GM19238 (cell line): Measurements from ENCODE around the gene FAM210B.
"Not testable (repeated sequence)": the region's sequence is repeated elsewhere in the genome, so short reads cannot be mapped to it uniquely, and the experiment has no call there.

ENCODE experiments used
- DNase-seq: peaks from one replicate; pipeline ENCODE4 v3.0.0; 2011; ENCODE audit warnings: low spot score; ENCODE audit not compliant: insufficient read length

The FAM210B gene

DNA sequence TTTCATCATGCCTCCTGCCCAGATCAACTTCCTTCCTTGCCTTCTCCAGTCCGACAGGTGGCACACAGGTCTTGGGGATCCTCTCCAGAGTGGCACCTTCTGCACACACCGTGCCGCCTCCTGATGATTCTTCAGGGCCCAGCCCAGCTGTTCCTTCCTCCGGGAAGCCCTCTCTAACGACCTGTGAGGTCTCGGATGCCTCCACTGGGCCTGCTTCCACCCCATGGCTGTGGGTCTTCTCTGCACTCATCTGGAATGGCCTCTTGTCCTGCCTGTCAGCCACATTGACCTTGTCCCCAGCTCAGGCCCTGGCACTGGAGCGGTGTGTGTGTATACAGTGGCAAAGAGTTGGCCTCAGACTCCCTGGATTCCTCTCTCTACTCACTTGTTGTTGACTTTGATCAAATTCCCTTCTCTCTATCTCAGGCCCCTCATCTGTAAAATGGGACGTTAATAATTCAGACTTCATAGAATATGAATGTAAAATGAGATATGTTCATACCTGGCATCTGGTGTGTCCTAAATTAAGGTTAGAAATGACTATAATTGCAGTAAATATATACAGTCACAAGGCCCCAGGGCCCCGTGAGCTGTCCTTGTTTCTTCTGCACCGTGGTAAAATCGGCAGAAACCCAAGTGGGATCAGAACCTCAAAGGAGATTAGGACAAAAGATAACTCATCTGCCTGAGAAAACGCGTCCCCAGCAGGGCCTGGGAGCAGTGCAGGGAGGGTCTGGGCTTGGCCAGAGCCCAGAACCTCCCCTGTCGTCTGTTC lies 1.5 kb downstream of the FAM210B start:
- DNase-seq, result no peak

DNA sequence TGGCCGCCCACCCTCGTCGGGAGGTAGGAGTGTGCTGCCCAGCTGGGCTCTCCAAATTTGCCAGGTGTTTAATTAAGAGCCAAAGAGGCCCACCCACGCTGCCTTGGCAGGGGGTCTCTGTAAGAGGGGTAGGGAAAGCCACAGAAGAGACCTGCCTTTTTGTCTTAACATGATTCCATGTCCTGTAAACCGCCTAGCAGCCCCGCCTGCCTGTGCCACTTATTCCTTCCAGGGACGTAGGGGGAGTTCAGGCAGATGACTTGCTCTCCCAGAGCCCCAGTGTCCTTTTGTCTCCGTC lies 2.1 kb downstream of the FAM210B start:
- DNase-seq, result no peak

DNA sequence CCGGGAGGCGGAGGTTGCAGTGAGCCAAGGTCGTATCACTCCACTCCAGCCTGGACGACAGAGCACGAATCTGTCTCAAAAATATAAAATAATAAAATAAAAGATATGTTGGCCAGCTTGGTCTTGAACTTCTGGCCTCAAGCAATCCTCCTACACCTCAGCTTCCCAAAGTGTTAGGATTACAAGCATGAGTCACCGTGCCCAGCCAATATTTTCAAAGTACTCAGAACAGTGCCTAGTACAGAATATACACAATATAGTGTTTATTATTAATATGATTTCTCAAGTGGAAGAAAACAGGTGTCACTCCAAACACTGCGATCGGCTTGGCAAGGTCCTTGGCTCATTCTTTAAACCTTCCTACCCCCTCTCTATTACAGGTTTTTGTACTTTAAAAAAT lies 3.1 kb downstream of the FAM210B start:
- no peak for DNase-seq

DNA sequence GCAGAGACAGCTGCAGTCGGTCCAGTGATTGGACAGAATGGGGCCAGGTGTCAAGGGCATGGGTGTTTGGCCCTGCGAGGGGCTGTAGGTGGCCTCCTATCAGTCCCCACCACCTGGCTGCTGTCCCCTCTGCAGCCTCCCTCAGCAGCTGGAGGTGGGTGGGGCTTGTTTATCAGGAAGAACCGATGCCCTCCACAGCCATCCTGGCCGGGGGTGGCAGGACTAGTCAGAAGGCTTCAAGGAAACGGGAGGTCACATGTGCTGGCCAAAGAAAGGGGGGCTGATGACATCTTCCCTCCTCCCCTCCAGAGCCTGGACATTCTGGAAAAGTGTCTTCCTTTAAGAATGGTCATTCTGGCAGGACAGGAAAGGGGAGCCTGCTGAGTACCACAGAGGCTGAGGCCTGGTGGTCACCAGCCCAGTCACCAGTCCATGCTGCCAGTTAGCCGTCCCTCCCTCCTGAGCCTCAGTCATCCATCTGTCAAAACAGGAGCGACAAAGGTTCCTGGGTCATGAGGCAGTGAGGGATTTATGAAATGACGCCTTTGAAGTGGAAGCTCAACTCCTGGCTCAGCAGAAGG lies 4.1 kb downstream of the FAM210B start:
- no peak for DNase-seq

DNA sequence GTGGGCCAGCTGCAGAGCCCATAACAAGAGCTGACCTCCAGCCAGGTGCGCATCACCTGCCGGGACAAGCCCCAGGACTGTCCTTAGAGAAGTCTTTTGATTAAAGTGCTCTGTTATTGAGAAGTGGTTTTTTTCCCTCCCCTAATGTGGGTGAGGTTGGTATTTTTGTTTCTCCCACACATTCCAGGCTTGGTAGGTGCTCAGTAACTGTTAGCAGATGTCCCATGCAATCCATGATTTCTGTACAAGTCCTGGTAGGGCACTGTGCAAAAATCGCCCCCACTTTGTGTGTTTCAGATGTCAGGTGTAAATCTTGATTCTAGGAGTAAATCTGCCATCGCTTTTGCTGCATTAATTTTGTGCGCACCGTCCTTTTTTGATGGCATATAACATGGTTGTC lies 4.7 kb downstream of the FAM210B start:
- no peak for DNase-seq

DNA sequence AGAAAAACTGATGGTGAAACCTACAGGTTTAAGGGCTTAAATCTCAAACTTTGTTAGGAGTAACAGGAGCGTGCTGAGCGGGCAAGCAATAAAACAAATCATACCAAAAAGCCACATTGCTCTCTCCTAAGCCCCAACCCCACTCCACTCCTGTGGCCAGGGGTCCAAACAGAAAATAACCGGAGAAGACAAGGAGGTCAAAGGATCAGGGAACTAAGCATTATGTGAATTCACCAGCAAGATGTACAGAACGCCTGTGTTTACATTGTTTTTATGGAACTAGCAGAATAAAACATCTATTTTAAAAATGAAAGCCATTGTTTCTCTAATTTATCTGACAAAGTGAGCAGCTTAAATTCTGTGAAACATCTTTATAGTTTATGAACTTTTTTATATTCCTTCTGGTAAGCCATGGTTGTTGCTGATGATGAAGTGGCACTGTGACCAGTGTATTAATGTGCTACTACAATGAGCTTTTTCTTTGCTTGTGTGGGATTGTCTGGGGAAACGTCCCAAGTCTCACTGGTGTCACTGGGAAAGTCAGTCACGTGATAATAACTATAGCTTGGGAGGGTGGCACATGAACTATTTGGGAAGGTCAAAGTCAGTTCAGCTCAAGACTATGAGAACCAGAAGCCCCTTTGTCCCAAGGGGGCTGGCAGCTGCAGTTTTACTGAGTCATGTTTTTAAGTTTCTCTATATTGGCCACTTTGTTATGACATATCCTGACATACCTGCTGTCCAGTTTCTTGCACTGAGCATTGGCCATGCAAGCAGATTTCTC lies 9.8 kb downstream of the FAM210B start:
- DNase-seq, result no peak

DNA sequence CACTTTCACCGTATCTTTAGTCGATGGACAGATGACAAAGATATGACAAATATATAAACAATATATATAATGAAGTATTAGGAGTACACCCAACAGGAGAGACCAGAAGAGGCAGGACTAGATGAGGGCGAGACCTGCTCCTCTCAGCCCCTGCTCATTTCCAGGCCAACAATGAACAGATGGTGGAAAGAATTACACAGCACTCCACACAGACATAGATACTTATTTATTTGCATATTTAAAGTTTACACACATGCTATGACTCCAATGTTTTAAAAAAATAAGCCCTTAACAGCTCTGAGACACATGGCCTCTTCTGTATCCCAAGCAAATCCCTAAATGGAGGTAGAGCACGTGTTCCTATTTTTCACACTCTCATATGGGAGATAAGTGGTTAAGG lies 10.4 kb downstream of the FAM210B start:
- no peak for DNase-seq

DNA sequence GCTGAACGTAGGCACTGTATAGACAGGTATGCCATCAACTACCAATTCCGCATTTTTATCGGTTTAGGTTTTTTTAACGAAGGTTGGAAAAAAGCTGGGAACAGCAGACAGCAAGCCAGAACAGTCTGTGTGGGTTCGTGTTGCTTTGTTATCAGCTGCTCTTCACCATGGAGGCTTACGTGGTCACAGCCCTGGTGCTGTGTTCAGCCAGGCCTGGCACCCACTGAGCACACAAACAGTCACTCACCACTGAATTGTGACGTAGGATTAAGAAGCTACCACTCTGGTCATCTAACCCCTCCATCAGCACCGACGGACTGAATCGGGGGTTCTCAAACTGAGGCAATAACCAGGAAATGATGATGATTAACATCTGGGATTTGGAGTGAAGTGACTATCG lies 13.2 kb downstream of the FAM210B start:
- no peak for DNase-seq

DNA sequence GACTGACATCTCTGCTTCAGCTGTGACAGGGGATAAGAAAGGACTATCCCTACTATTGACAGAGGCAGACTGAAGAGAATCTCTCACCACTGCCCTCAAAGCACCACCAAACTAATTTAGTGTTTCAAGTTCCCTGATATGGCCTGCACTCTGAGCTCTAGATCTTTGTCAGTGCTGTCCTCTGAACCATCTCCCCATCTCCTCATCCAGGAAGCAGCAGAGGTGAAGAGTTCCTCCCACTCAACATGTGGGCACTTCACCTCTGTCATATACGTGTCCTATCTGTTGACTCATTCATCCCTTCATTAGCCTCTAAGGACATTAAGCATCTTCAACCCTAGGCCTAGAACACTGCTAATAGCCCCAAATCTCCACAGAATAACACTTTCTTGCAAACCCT lies 14.1 kb downstream of the FAM210B start:
- no peak for DNase-seq

DNA sequence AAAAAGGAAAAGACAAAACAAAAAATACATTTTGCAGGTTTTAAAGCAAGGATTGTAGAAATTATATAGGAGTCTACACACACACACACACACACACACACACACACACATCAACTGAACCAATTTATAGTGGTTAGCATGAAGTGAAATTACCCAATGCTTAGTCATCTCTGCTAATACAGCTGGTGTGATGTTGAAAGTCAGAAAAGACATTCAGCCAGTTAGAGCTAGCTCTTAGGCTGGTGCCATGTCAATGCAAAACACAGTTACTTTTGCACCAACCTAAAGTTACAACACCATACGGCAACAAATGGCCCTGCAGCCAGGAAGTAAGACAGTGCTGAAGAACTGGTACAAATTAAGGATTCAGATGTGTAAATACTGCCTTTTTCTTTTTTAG lies 15.2 kb downstream of the FAM210B start:
- DNase-seq, result no peak

DNA sequence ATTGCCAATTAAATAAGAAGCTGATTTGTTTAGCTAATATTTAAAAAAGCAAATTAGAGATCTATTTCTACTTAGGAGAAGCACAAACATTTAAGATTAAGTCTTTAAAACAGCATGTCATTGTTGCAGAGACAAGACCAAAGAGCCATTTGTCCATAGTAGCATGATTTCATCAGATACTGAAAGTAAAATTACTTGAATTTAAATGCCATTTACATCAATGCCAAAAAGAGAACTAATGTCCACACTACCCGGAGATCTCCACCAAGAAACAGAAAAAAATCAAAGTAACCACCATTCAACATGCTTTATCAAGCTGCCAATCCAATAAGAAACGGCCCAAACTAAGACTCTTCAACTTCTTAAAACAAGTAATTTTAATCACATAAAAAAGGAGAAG lies 17.6 kb downstream of the FAM210B start:
- DNase-seq, result no peak

DNA sequence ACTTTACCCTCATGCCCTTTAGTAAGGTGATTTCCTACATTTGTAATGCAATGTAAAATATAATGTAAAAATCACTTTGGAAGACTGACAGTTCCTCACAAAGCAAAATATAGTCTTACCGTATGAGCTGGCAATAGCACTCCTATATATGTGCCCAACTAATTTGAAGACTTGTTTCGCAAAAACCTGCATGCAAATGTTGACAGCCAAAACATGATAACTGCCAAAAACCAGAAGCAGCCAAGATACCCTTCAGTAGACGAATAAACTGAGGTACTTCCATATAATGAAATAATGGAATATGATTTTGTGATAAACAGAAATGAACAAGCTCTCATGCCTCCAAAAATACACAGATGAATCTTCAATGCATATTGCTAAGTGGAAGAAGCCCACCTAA lies 19.6 kb downstream of the FAM210B start:
- no peak for DNase-seq

DNA sequence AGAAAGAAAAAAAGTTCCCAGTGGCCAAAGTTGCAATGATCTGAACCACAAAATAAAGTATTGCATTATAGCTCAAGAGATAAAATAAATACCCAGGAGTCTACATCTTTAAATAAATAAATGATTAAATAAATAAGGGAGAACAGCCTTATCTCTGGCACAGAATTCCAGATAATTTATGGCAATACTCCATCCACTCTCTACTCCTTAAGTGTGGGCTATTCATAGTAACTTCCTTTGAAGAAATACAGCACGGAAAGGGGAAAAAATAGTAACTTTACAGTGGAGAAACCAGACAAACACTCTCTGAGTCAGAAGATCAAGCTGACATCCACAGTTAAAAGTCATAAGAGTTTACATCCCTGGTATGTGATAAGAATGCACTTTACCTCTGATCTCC lies 21.6 kb downstream of the FAM210B start:
- no peak for DNase-seq

DNA sequence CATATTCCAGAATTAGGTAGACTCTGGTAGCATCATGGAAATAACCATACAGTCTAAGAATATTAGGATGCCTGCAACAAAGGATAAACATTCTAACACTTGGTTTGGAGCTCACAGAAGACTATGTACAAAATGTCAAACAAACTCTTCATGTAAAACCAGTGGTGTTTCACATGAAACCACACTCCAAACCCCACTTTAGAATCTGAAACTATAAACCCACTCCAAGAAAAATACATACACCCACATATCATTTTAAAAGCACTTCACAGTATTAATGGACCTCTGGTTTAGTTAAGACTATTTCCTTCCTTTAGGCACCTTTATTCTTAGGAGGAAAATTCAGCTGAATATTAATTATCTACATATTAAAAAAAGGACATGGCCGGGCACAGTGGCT lies 22.7 kb downstream of the FAM210B start:
- no peak for DNase-seq

DNA sequence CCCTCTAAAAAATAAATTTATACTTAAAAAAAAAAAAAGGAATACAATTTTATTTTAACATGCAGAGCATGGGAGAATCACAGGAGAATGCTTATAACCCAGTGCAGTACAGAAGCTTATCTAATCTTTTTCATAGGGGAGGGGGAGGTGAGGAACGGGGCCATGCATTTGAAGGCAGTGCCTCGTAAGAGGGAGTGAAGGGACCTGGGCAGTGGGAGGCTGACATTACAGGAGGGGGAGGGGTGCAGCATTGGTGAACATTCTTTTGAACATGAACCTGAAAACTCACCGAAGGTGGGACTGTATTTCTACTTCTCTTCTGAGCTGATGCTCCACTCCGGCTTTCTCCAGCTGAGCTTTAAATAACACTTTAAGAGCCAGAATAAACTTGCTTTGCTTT lies 23.9 kb downstream of the FAM210B start:
- DNase-seq, result no peak

DNA sequence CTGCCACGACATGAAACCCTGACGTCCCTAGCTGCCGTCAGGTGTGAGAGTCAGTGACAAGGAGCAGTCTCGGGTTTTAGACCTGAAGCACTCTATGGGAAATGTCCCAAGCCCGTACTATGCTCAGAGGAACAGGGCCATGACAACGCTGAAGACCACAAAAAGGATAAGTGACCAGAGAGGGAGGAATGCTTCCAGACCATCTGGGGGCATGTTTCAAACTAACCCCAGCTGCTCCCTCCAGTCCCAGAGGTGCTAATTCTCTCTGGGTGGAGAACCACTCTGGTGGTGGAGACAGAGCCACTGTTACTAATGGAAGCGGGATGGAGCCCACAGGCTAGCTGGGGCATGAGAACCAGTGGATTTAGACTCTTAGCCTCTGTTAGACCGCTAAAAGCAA lies 24.6 kb downstream of the FAM210B start:
- DNase-seq, result no peak

DNA sequence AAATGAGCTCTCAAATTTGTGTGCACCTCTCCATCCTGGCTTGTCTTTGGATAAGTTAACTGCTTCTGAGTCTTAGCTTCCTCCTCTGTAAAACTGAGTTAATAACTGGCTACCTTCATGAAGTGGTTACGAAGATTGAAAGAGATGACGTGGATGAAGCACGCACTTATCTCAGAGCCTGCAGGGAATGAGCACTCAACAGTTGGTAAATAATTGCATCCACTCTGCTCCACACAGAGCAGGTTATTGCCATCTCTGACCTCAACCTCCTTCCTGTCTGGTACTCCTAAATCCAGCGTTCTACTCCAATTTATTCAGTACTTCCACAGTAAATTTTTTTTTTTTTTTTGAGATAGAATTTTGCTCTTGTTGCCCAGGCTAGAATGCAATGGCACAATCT lies 26.4 kb downstream of the FAM210B start:
- no peak for DNase-seq

DNA sequence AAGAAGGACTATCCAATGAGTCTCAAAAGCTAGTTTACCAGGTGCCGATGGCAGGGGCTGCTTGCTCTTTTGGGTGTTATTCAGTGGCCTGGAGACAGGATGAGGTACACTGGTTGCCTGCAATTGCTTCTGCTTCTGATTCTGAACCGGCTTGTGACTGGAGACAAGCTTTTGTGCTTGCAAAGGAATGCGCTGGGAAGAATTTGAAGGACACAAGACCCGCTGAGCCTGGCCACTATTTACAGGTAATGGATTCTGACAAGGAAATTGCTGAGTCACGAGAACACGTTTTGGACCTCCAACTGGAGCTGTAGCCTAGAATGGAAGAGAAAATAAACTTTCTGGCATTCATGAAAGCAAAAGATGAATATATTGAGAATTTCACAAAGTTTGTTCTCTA lies 27.4 kb downstream of the FAM210B start:
- no peak for DNase-seq

DNA sequence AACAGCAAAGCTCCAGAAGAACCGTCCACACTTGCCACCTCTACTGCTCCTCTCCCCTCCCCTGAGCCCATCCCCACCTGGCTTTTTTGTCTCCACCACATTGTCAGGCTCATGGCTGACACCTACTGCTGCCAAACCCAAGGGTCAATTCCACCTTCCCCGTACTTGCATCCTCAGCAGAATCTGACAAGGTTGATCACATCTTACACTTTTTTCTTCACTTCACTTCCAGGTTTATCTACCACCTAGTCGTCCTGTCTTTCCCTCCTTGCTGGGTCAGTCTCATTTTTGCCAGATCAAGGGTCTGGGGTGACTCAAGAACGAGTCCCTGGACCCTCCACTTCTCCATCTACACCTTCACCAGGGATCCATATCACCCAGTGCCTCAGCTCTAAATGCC lies 30.1 kb downstream of the FAM210B start:
- DNase-seq, result no peak

DNA sequence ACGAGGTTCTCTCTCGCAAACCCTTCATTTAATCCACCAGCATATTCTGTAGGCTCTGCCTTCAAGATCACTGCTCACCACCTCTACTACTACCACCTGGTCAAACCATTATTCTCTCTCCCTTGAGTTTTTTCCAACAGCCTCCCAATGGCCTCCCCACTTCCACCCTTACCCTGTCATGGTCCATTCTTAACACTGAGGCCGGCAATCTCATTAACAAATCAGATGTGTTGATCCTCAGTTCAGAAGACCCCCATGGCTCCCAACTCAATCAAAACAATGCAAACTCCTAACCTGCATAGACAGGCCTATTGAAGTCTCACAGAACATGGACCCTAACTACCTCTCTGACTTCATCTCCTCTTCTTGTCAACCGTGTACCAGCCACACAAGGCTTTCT lies 31.0 kb downstream of the FAM210B start:
- DNase-seq, result no peak

DNA sequence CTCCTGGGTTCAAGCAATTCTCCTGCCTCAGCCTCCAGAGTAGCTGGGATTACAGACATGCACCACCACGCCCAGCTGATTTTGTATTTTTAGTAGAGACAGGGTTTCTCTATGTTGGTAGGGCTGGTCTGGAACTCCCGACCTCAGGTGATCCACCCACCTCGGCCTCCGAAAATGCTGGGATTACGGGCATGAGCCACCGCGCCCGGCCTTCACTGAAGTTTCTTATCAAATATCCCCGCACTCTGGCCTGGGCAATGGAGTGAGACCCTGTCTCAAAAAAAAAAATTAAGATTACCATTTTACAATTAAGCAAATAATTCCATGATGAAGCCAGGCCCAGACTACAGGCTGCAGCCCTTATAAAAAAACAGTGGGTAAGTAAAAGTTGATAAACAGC lies 31.6 kb downstream of the FAM210B start:
- not testable (repeated sequence) for DNase-seq

DNA sequence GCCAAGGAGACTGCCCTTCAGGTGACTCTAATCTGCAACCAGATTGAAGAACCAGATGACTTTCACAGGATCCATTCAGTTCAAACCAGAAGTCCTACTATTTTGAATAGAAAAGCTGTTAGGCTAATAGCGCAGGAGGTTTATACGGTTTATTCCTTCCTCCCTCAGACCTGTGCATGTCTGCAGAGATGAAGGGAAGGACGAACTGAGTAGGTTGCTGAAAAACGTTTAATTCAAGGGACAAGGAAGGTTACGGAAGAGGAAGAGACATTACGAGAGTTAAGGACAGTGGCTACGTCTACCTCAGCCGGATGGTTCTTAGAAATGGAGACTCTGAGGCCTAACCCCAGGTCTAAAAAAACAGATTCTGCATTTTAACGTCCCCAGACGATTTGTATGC lies 32.3 kb downstream of the FAM210B start:
- no peak for DNase-seq

DNA sequence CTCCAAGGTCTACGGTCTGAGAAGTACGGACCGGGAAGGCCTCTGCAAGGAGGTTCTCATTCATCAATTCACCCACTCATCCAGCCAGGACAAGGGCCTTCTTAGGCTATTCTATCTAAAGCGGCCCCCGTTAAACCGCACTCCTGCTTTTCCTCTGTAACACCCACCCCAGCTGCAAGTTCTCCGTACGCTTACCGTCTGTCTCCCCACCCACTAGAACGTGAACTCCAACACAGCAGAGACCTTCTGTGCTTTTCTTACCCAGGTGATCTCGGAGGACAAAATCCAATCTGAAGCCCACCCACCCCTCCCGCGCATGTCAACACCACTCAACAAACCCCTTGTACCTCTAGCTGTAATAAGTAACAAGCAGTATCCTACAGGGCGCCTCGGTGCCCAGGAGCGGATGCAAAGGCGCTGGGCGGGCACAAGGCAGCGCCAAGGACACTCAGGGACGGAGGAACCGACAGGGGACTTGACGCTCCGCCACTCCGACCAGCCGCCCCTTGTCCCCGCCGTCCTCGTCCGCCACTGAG lies 32.9 kb downstream of the FAM210B start:
- no peak for DNase-seq
